HepG2 (cell line): ENCODE measurements around the gene VSIG10L2. TPM values are rescaled to one million over a fixed set of nuclear protein-coding genes. Genes with fewer than 3 reads are reported as not detected.

Experiments
- ATAC-seq: fragments of 200-7000 bp; cut with Tn5 transposase; 3 replicates; pipeline ENCODE4 v1.9.1; 2020; ENCODE audit warnings: mild to moderate bottlenecking, moderate library complexity
- BruUV-seq: library from RNA; stranded (reverse); fragments of 400-500 nt; replicated peaks from 2 replicates; lab custom pipeline; 2021; lab: Mats Ljungman, UMichigan
- CTCF ChIA-PET: fragments of 300-600 bp; formaldehyde crosslinking; extraction: SDS; loops from one replicate; lab custom pipeline; 2021; ENCODE audit warnings: low total read pairs, inconsistent platforms, low intra/inter-chr PET ratio; lab: Yijun Ruan, JAX
- POLR2A ChIA-PET: fragments of 350-600 bp; sonication (Branson Sonifier 250); formaldehyde crosslinking; loops from one replicate; lab custom pipeline; 2020; ENCODE audit warnings: antibody characterized with exemption, inconsistent platforms; lab: Yijun Ruan, JAX
- DNase-seq: peaks from one replicate; pipeline ENCODE4 v3.0.0-alpha.2; 2015; ENCODE audit warnings: low spot score
- FAIRE-seq: peaks from 3 replicates; lab custom pipeline; 2011; peaks lifted over from hg19 to GRCh38; lab: Jason Lieb, UNC
- H2AFZ ChIP-seq: one replicate; pipeline ENCODE4 v1.6.1; 2011; ENCODE audit warnings: low read length, inconsistent platforms
- H3K27ac ChIP-seq: fragments of 300-600 bp; 3 replicates; pipeline ENCODE4 v1.8.0; 2011; ENCODE audit warnings: mixed run types, mild to moderate bottlenecking, mixed read lengths, low read length, inconsistent platforms; ENCODE audit not compliant: insufficient read depth; ENCODE audit errors: extremely low read length
- H3K27me3 ChIP-seq, 2 experiments: fragments of 200-600 bp in 1 of 2; 2 replicates in 1 of 2; 3 replicates in 1 of 2; pipeline versions ENCODE4 v1.6.0 to v1.8.0; 2011; ENCODE audit warnings: low read length in 2 of 2, mild to moderate bottlenecking in 2 of 2, moderate library complexity in 2 of 2, inconsistent platforms in 1 of 2; ENCODE audit not compliant: insufficient read depth in 2 of 2, control insufficient read depth in 1 of 2
- H3K36me3 ChIP-seq, 2 experiments: fragments of 200-600 bp in 1 of 2; replicated peaks in 1 of 2; 2 replicates in 1 of 2; 3 replicates in 1 of 2; pipeline versions ENCODE4 v1.5.1 to v1.8.0; 2011; ENCODE audit warnings: low read length in 2 of 2, inconsistent platforms in 1 of 2; ENCODE audit not compliant: insufficient read depth in 2 of 2, control insufficient read depth in 1 of 2
- H3K4me1 ChIP-seq: 2 replicates; pipeline ENCODE4 v1.5.1; 2012; ENCODE audit warnings: low read length, inconsistent platforms; ENCODE audit not compliant: insufficient read depth
- H3K4me2 ChIP-seq: 2 replicates; pipeline ENCODE4 v1.6.0; 2011; ENCODE audit warnings: low read depth, low read length, inconsistent platforms
- H3K4me3 ChIP-seq, 3 experiments: fragments of 200-600 bp in 1 of 3; sonication (generic), shearing (Covaris generic) in 1 of 3; replicated peaks in 1 of 3; 2 replicates each; pipeline ENCODE4 v1.5.1; 2011 to 2016; ENCODE audit warnings: low read length in 3 of 3, inconsistent platforms in 2 of 3, low read depth in 2 of 3, mild to moderate bottlenecking in 2 of 3, control low read depth in 1 of 3, mixed read lengths in 1 of 3; ENCODE audit not compliant: insufficient read depth in 1 of 3
- H3K79me2 ChIP-seq: one replicate; pipeline ENCODE4 v1.6.1; 2011; ENCODE audit warnings: low read length, inconsistent platforms; ENCODE audit not compliant: insufficient read depth
- H3K9ac ChIP-seq: 2 replicates; pipeline ENCODE4 v1.6.0; 2011; ENCODE audit warnings: mild to moderate bottlenecking, low read depth, low read length, inconsistent platforms; ENCODE audit not compliant: insufficient read depth
- H3K9me3 ChIP-seq: 2 replicates; pipeline ENCODE4 v1.5.1; 2012; ENCODE audit warnings: mild to moderate bottlenecking, low read length
- H4K20me1 ChIP-seq: 2 replicates; pipeline ENCODE4 v1.6.0; 2011; ENCODE audit warnings: inconsistent platforms, mild to moderate bottlenecking, low read length, moderate library complexity; ENCODE audit not compliant: insufficient read depth
- ERF ChIP-seq: IDR thresholded peaks from 2 replicates; pipeline ENCODE4 v1.6.1; 2018; ENCODE audit warnings: missing biosample characterization, missing genetic modification reagents
- FOXC1 ChIP-seq: sonication (generic); formaldehyde crosslinking; IDR thresholded peaks from 2 replicates; pipeline ENCODE4 v1.8.0; 2022; ENCODE audit warnings: mild to moderate bottlenecking, missing genetic modification reagents, borderline replicate concordance
- KLF16 ChIP-seq, 2 experiments: sonication (generic) in 1 of 2; formaldehyde crosslinking in 1 of 2; IDR thresholded peaks; 2 replicates each; pipeline versions ENCODE4 v1.6.1 to v1.8.0; 2016 to 2023; ENCODE audit warnings: missing genetic modification reagents in 2 of 2, missing compliant biosample characterization in 1 of 2
- NFE2L2 ChIP-seq: fragments of 150-350 bp; IDR thresholded peaks from 2 replicates; pipeline ENCODE4 v1.6.1; 2014; ENCODE audit warnings: low read length
- NR1H2 ChIP-seq: sonication (generic); formaldehyde crosslinking; IDR thresholded peaks from 2 replicates; pipeline ENCODE4 v1.8.1; 2022; ENCODE audit warnings: low read depth, missing genetic modification reagents, borderline replicate concordance
- PITX1 ChIP-seq: sonication (generic); formaldehyde crosslinking; IDR thresholded peaks from 2 replicates; pipeline ENCODE4 v1.5.1; 2020; ENCODE audit warnings: mild to moderate bottlenecking, missing genetic modification reagents
- RFXAP ChIP-seq: sonication (generic); formaldehyde crosslinking; IDR thresholded peaks from 2 replicates; pipeline ENCODE4 v1.4.0; 2020; ENCODE audit warnings: missing genetic modification reagents, borderline replicate concordance
- YEATS4 ChIP-seq: sonication (generic); formaldehyde crosslinking; IDR thresholded peaks from 2 replicates; pipeline ENCODE4 v1.4.0; 2020; ENCODE audit warnings: missing genetic modification reagents, borderline replicate concordance
- ZIK1 ChIP-seq: sonication (generic); formaldehyde crosslinking; IDR thresholded peaks from 2 replicates; pipeline ENCODE4 v1.5.0; 2020; ENCODE audit warnings: mild to moderate bottlenecking, low read depth, missing genetic modification reagents, borderline replicate concordance
- ZNF136 ChIP-seq: sonication (generic); formaldehyde crosslinking; IDR thresholded peaks from 2 replicates; pipeline ENCODE4 v1.8.1; 2022; ENCODE audit warnings: low read depth, mild to moderate bottlenecking, moderate library complexity, missing genetic modification reagents
- ZNF3 ChIP-seq: IDR thresholded peaks from 2 replicates; pipeline ENCODE4 v1.7.0; 2017; ENCODE audit warnings: inconsistent platforms
- ZNF335 ChIP-seq: sonication (generic); formaldehyde crosslinking; IDR thresholded peaks from 2 replicates; pipeline ENCODE4 v1.4.0; 2020; ENCODE audit warnings: missing genetic modification reagents
- ZNF660 ChIP-seq: sonication (generic); formaldehyde crosslinking; IDR thresholded peaks from 2 replicates; pipeline ENCODE4 v1.5.1; 2020; ENCODE audit warnings: mild to moderate bottlenecking, low read depth, missing genetic modification reagents, borderline replicate concordance
- ZNF83 ChIP-seq: sonication (generic); formaldehyde crosslinking; IDR thresholded peaks from 2 replicates; pipeline ENCODE4 v1.4.0; 2020; ENCODE audit warnings: missing genetic modification reagents, mild to moderate bottlenecking, borderline replicate concordance
- ZNF883 ChIP-seq: sonication (generic); formaldehyde crosslinking; IDR thresholded peaks from 2 replicates; pipeline ENCODE4 v1.5.1; 2020; ENCODE audit warnings: mild to moderate bottlenecking, missing genetic modification reagents; ENCODE audit errors: not compliant biosample characterization
- ZSCAN30 ChIP-seq: sonication (generic); formaldehyde crosslinking; IDR thresholded peaks from 2 replicates; pipeline ENCODE4 v1.5.0; 2020; ENCODE audit warnings: mild to moderate bottlenecking, missing genetic modification reagents
- WGBS: methylation state at CpG from one replicate; pipeline ENCODE4 v1.1.6; 2017; ENCODE audit warnings: low lambda C conversion rate; 5-methylcytosine and 5-hydroxymethylcytosine counted together
- in situ Hi-C: cut with HindIII; loops from 2 replicates; pipeline ENCODE4 v1.10.0; 2017; ENCODE audit warnings: low pct_unique_long_range_greater_than_20kb; ENCODE audit not compliant: extremely low pct_ligation_motif_present
- intact Hi-C: fragments of 100-400 bp; cut with micrococcal nuclease; formaldehyde crosslinking; loops from one replicate; pipeline ENCODE4 v1.10.0; 2022; ENCODE audit not compliant: unreplicated experiment
- polyA plus RNA-seq, 8 experiments: library from polyadenylated mRNA; depleted of rRNA in 3 of 8; stranded (reverse) in 7 of 8; unstranded in 1 of 8; fragments of >200 nt; fragmentation: Illumina TruSeq in 4 of 8; extraction: Trizol in 4 of 8; gene quantifications; 2 replicates each; pipeline versions ENCODE4 v1.2.1 to v1.2.3, GENCODE V29; 2011 to 2016; ENCODE audit warnings: low read depth in 4 of 8, missing spikeins in 1 of 8, mixed read lengths in 1 of 8; ENCODE audit not compliant: insufficient read depth in 1 of 8
- total RNA-seq, 5 experiments: library from RNA; depleted of rRNA; stranded (reverse); fragments of >200 nt; fragmentation: Illumina TruSeq; extraction: Trizol; gene quantifications; 2 replicates each; pipeline ENCODE4 v1.2.3, GENCODE V29; 2016; ENCODE audit warnings: low read depth in 1 of 5
- TF ChIP-seq, protein P1 (sequence below): sonication (generic); formaldehyde crosslinking; IDR thresholded peaks from 2 replicates; pipeline ENCODE4 v1.4.0; 2020; ENCODE audit warnings: missing genetic modification reagents

The VSIG10L2 gene
- total and polyA plus RNA-seq, 2 of the 13 experiments (the other 11 are each of a cell fraction or from before 2014, with no cell fraction given): 0.21 TPM; not detected in 1

DNA sequence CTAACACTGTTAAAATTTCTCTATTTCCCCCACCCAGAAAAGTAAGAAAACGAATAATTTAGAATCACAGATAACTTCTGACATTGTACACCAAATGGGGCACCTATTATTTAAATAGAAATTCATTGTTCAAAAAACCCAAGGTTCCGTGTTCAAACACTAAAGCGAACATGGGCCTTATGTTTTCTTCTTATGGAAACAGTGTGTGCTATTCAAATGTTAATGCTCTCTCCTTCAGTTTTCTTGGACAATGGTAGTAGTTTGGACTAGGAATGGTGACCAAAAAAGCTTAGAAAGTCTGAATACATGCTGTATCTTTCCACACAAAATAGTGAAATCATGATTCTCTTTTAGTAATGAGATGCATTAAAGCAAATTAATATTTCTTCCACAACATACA lies 33.7 kb downstream of the VSIG10L2 start:
- DNase-seq (no peak), ATAC-seq (no peak), FAIRE-seq (no peak)
- Histone ChIP-seq H3K9me3 (no peaks in the 10 kb centered on the region), H3K27ac (no peak overlapping the region), H3K9ac (no peak overlapping the region), H3K4me2 (no peak overlapping the region), H3K27me3 (no peaks in the 10 kb centered on the region), H3K4me3 (no peak overlapping the region), H3K79me2 (no peaks in the 10 kb centered on the region), H3K36me3 (peaks cover 0 to 15% of the 10 kb centered on the region in 2 experiments; a peak in 4 of 5 replicates), H2AFZ (no peak overlapping the region), H4K20me1 (no peaks in the 10 kb centered on the region), H3K4me1 (peaks cover 36% of the 10 kb centered on the region)
- intact Hi-C loops: no loop called here
- TF ChIP-seq ERF (CRISPR knock-in tag) (no peak), YEATS4 (CRISPR knock-in tag) (no peak), ZNF136 (CRISPR knock-in tag) (no peak), ZNF883 (CRISPR knock-in tag) (no peak), ZNF335 (CRISPR knock-in tag) (no peak), ZIK1 (CRISPR knock-in tag) (no peak)
- TF ChIP-seq, protein P1, sequence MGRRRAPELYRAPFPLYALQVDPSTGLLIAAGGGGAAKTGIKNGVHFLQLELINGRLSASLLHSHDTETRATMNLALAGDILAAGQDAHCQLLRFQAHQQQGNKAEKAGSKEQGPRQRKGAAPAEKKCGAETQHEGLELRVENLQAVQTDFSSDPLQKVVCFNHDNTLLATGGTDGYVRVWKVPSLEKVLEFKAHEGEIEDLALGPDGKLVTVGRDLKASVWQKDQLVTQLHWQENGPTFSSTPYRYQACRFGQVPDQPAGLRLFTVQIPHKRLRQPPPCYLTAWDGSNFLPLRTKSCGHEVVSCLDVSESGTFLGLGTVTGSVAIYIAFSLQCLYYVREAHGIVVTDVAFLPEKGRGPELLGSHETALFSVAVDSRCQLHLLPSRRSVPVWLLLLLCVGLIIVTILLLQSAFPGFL: no peak
- in situ Hi-C loops: no loop called here
- CTCF ChIA-PET: no interaction called here
- BruUV-seq: no TSS peak
- 94% methylated on average over 3 of the region's 3 CpGs for WGBS
- POLR2A ChIA-PET: no interaction called here

DNA sequence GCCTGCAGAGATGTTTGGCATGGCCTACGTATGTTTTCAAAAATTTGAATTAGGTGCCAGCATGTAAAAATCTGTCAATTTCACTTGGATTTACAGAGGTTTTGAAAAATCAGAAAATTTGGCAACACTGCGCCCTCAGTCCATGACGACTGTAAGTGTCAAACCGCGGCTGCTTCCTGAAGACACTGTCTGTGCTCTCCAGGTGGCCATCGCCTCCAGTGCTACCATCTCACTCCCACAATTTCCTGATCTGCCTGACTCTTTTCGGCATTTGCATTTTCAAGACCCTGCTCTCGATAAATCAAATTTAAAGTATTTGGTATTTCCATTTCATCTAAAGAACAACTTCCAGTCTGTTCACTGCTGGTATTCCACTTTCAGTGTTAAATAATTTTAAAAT lies 34.6 kb downstream of the VSIG10L2 start:
- Histone ChIP-seq H3K4me3 (no peak overlapping the region), H3K27me3 (no peaks in the 10 kb centered on the region), H3K4me1 (peaks cover 46% of the 10 kb centered on the region), H3K79me2 (no peaks in the 10 kb centered on the region), H3K27ac (no peak overlapping the region), H3K4me2 (no peak overlapping the region), H3K36me3 (peaks cover 0 to 15% of the 10 kb centered on the region in 2 experiments; a peak in 4 of 5 replicates), H3K9ac (no peak overlapping the region), H2AFZ (no peak overlapping the region), H4K20me1 (no peaks in the 10 kb centered on the region), H3K9me3 (no peaks in the 10 kb centered on the region)
- ATAC-seq (no peak), FAIRE-seq (no peak), DNase-seq (no peak)
- POLR2A ChIA-PET: no interaction called here
- CTCF ChIA-PET: no interaction called here
- WGBS: 97% methylated on average over 8 of the region's 8 CpGs
- BruUV-seq: no TSS peak
- intact Hi-C loops (loop anchor here (5.0 kb wide), 1 partner anchor 82 kb away; the partner anchor contains the start of gene CDON), in situ Hi-C loops (no loop called here)
- no peak for TF ChIP-seq ZNF83 (CRISPR knock-in tag)
- TF ChIP-seq PITX1 (CRISPR knock-in tag): no peak
- no peak for TF ChIP-seq NR1H2 (CRISPR knock-in tag)
- TF ChIP-seq ZNF660: no peak
- TF ChIP-seq ZNF3: no peak
- no peak for TF ChIP-seq NFE2L2
- no peak for TF ChIP-seq ZSCAN30 (CRISPR knock-in tag)
- TF ChIP-seq KLF16 (CRISPR knock-in tag; IDR thresholded peaks at IDR 0.05): no peak
- TF ChIP-seq FOXC1: no peak
- TF ChIP-seq RFXAP: no peak
